ENCODE data around the gene SLC35B2.

- no peak for TF ChIP-seq CTCF (IDR thresholded peaks at IDR 0.05)
- TF ChIP-seq POLR2A (IDR thresholded peaks at IDR 0.05), result no peak
- no peak for TF ChIP-seq POLR2AphosphoS5 (IDR thresholded peaks at IDR 0.05)
- no peak for TF ChIP-seq EP300 (IDR thresholded peaks at IDR 0.05)
Measured at GRCh38 chr6:44224029-44224964, 33.0 kb downstream of the SLC35B2 start.
